Measurements from ENCODE around the gene MRPS23.
A peak's percentile ranks its signal among the peaks of the same experiment; 100 is the strongest.

MRPS23 gene

GRCh38 chr17:57849874-57850754 lies at the start of gene MRPS23 (continued):
- TF ChIP-seq ZNF645 (tag by site-specific recombination; IDR thresholded peaks at IDR 0.05): no peak
- no peak for TF ChIP-seq ZNF404 (tag by site-specific recombination; IDR thresholded peaks at IDR 0.05)
- peak; percentile 81 for TF ChIP-seq ZNF76 (tag by site-specific recombination; IDR thresholded peaks at IDR 0.05; ENCODE audit: borderline replicate concordance, low read depth)
- no peak for TF ChIP-seq ZNF248 (tag by site-specific recombination; IDR thresholded peaks at IDR 0.05)
- peak; percentile 93 for TF ChIP-seq ELK4 (IDR thresholded peaks at IDR 0.05; ENCODE audit: borderline replicate concordance, low read depth, low read length)
- peak; percentile 96 for TF ChIP-seq PRDM1 (tag by site-specific recombination; IDR thresholded peaks at IDR 0.05)
- TF ChIP-seq ZBTB20 (tag by site-specific recombination; IDR thresholded peaks at IDR 0.05): peak; percentile 31; the same call in 1 of the 2 replicates
- TF ChIP-seq ZNF174 (tag by site-specific recombination; IDR thresholded peaks at IDR 0.05): no peak
- no peak; the same call in 1 of the 2 replicates for TF ChIP-seq IKZF3 (tag by site-specific recombination; IDR thresholded peaks at IDR 0.05)
- TF ChIP-seq ZNF658 (tag by site-specific recombination; IDR thresholded peaks at IDR 0.05): no peak
- no peak for TF ChIP-seq ZNF585B (tag by site-specific recombination; IDR thresholded peaks at IDR 0.05)
- TF ChIP-seq ZNF624 (tag by site-specific recombination; IDR thresholded peaks at IDR 0.05): no peak
- no peak for TF ChIP-seq ZNF670 (tag by site-specific recombination; IDR thresholded peaks at IDR 0.05; ENCODE audit: low read depth)
- no peak for TF ChIP-seq ZNF23 (tag by site-specific recombination; IDR thresholded peaks at IDR 0.05; ENCODE audit: borderline replicate concordance)
- peak; percentile 56 for TF ChIP-seq SCRT1 (tag by site-specific recombination; IDR thresholded peaks at IDR 0.05; ENCODE audit: borderline replicate concordance)
- peak; percentile 99 for TF ChIP-seq ZNF639 (tag by site-specific recombination; IDR thresholded peaks at IDR 0.05)
- TF ChIP-seq ZNF571 (tag by site-specific recombination; IDR thresholded peaks at IDR 0.05): no peak
- peak; percentile 92 for TF ChIP-seq ZBTB26 (tag by site-specific recombination; optimal IDR thresholded peaks at IDR 0.05)
- peak; percentile 100 for TF ChIP-seq ZNF324 (tag by site-specific recombination; IDR thresholded peaks at IDR 0.05)
- peak; percentile 93 for TF ChIP-seq ZBTB11 (tag by site-specific recombination; conservative IDR thresholded peaks at IDR 0.05; ENCODE audit: low read depth)
- no peak for TF ChIP-seq ZNF112 (tag by site-specific recombination; IDR thresholded peaks at IDR 0.05)
- TF ChIP-seq ZNF555 (tag by site-specific recombination; conservative IDR thresholded peaks at IDR 0.05): no peak
- TF ChIP-seq HOXC10 (CRISPR knock-in tag; IDR thresholded peaks at IDR 0.05): peak; percentile 41; the same call in 1 of the 2 replicates
- TF ChIP-seq GLIS2 (tag by site-specific recombination; IDR thresholded peaks at IDR 0.05): peak; percentile 87
- TF ChIP-seq ZIC2 (tag by site-specific recombination; IDR thresholded peaks at IDR 0.05): peak; percentile 88
- no peak for TF ChIP-seq ZNF16 (tag by site-specific recombination; IDR thresholded peaks at IDR 0.05; ENCODE audit: low read depth)
- no peak for TF ChIP-seq ZNF398 (tag by site-specific recombination; IDR thresholded peaks at IDR 0.05)
- TF ChIP-seq KLF17 (tag by site-specific recombination; IDR thresholded peaks at IDR 0.05): peak; percentile 98
